Raji (cell line): Measurements from ENCODE around the gene ACAD11.

Source experiments
- POLR2A ChIP-seq: IDR thresholded peaks from 2 replicates; pipeline ENCODE4 v1.6.1; 2011; ENCODE audit warnings: low read depth, low read length, control low read depth; ENCODE audit not compliant: insufficient read depth

ACAD11 gene

GRCh38 chr3:132626955-132627354 is 32.7 kb downstream of the ACAD11 start:
- no peak for TF ChIP-seq POLR2A

- TF ChIP-seq POLR2A, result no peak
These were observed 34.0 kb downstream of the ACAD11 start for GRCh38 chr3:132625613-132626012.

- no peak for TF ChIP-seq POLR2A
These were observed 34.8 kb downstream of the ACAD11 start for GRCh38 chr3:132624790-132625189.

- no peak for TF ChIP-seq POLR2A
These were observed 36.0 kb downstream of the ACAD11 start for GRCh38 chr3:132623646-132624045.

GRCh38 chr3:132622761-132623160 is 36.8 kb downstream of the ACAD11 start:
- TF ChIP-seq POLR2A, result no peak

- TF ChIP-seq POLR2A, result no peak
These were observed 37.5 kb downstream of the ACAD11 start for GRCh38 chr3:132622148-132622547.

- TF ChIP-seq POLR2A, result no peak
These were observed 42.8 kb downstream of the ACAD11 start for GRCh38 chr3:132616780-132617179.

GRCh38 chr3:132615881-132616280 is 43.7 kb downstream of the ACAD11 start:
- no peak for TF ChIP-seq POLR2A

GRCh38 chr3:132606085-132606484 is 53.5 kb downstream of the ACAD11 start:
- no peak for TF ChIP-seq POLR2A

- no peak for TF ChIP-seq POLR2A
These were observed 54.2 kb downstream of the ACAD11 start for GRCh38 chr3:132605374-132605792.

GRCh38 chr3:132598181-132598580 is 61.4 kb downstream of the ACAD11 start:
- TF ChIP-seq POLR2A, result no peak

GRCh38 chr3:132597660-132598059 is 61.9 kb downstream of the ACAD11 start:
- TF ChIP-seq POLR2A, result no peak

- no peak; the same call in 1 of the 2 replicates for TF ChIP-seq POLR2A
These were observed 62.7 kb downstream of the ACAD11 start, which contains the start of gene ACKR4 for GRCh38 chr3:132596816-132597433. Gene ACKR4 (plus strand): TSS chr3:132597270. CDS start chr3:132600398, 3,128 bp downstream.

GRCh38 chr3:132596326-132596725 is 63.3 kb downstream of the ACAD11 start:
- TF ChIP-seq POLR2A, result 0 out of 2 replicates have a peak, but pooled peaks have one; percentile 10

- 0 out of 2 replicates have a peak, but pooled peaks have one; percentile 32 for TF ChIP-seq POLR2A
These were observed 64.6 kb downstream of the ACAD11 start for GRCh38 chr3:132595014-132595413.

GRCh38 chr3:132594498-132594897 is 65.1 kb downstream of the ACAD11 start:
- no peak for TF ChIP-seq POLR2A

- no peak for TF ChIP-seq POLR2A
These were observed 65.7 kb downstream of the ACAD11 start for GRCh38 chr3:132593947-132594323.
